ENCODE results near the gene CNTNAP5.

The CNTNAP5 gene

GRCh38 chr2:124560592-124561112, 535.6 kb downstream of the CNTNAP5 start:
- Histone ChIP-seq H3K4me1 (ENCODE audit: low read length) (no peaks in the 10 kb centered on the region), H3K79me2 (ENCODE audit: low read length) (no peaks in the 10 kb centered on the region), H3K9me3 (ENCODE audit: insufficient read depth, low read length) (no peaks in the 10 kb centered on the region), H3K4me3 (ENCODE audit: low read length) (no peak overlapping the region), H2AFZ (ENCODE audit: low read depth, low read length) (no peak overlapping the region), H3K9ac (ENCODE audit: low read length) (no peak overlapping the region), H3K36me3 (replicated peaks; ENCODE audit: low read depth, low read length) (no peaks in the 10 kb centered on the region), H3K27ac (ENCODE audit: low read length) (no peak overlapping the region), H3K4me2 (ENCODE audit: low read length) (no peak overlapping the region), H4K20me1 (ENCODE audit: insufficient read depth, low read length) (no peaks in the 10 kb centered on the region), H3K27me3 (ENCODE audit: low read depth, low read length) (no peaks in the 10 kb centered on the region)
- no peak for TF ChIP-seq CTCF (IDR thresholded peaks at IDR 0.05; ENCODE audit: low read depth, low read length)
- TF ChIP-seq EZH2phosphoT487 (IDR thresholded peaks at IDR 0.05; ENCODE audit: low read depth) = no peak

- H3K4me3 ChIP-seq (ENCODE audit: low read length) = no peak overlapping the region
- H3K4me2 ChIP-seq (ENCODE audit: low read length) = no peak overlapping the region
- no peaks in the 10 kb centered on the region for H3K4me1 ChIP-seq (ENCODE audit: low read length)
These were observed 536.4 kb downstream of the CNTNAP5 start for GRCh38 chr2:124561486-124561885.

GRCh38 chr2:124563426-124563825, 538.3 kb downstream of the CNTNAP5 start:
- H3K27me3 ChIP-seq (ENCODE audit: low read depth, low read length) = no peaks in the 10 kb centered on the region

More at GRCh38 chr2:124561486-124561885, 536.4 kb downstream of the CNTNAP5 start:
- no peaks in the 10 kb centered on the region for H3K9me3 ChIP-seq (ENCODE audit: insufficient read depth, low read length)
- H3K27me3 ChIP-seq (ENCODE audit: low read depth, low read length) = no peaks in the 10 kb centered on the region
- H3K36me3 ChIP-seq (replicated peaks; ENCODE audit: low read depth, low read length) = no peaks in the 10 kb centered on the region
- no peaks in the 10 kb centered on the region for H4K20me1 ChIP-seq (ENCODE audit: insufficient read depth, low read length)
- no peak for TF ChIP-seq CTCF (IDR thresholded peaks at IDR 0.05; ENCODE audit: low read depth, low read length)
- TF ChIP-seq EZH2phosphoT487 (IDR thresholded peaks at IDR 0.05; ENCODE audit: low read depth) = no peak
- H3K79me2 ChIP-seq (ENCODE audit: low read length) = no peaks in the 10 kb centered on the region
- no peak overlapping the region for H3K9ac ChIP-seq (ENCODE audit: low read length)
- H2AFZ ChIP-seq (ENCODE audit: low read depth, low read length) = no peak overlapping the region
- no peak overlapping the region for H3K27ac ChIP-seq (ENCODE audit: low read length)

GRCh38 chr2:124566518-124566970, 541.5 kb downstream of the CNTNAP5 start:
- no peaks in the 10 kb centered on the region for H3K4me1 ChIP-seq (ENCODE audit: low read length)
- H3K4me3 ChIP-seq (ENCODE audit: low read length) = no peak overlapping the region
- no peak overlapping the region for H3K27ac ChIP-seq (ENCODE audit: low read length)
- H3K27me3 ChIP-seq (ENCODE audit: low read depth, low read length) = no peaks in the 10 kb centered on the region
- H3K9me3 ChIP-seq (ENCODE audit: insufficient read depth, low read length) = no peaks in the 10 kb centered on the region
- no peaks in the 10 kb centered on the region for H4K20me1 ChIP-seq (ENCODE audit: insufficient read depth, low read length)
- H3K36me3 ChIP-seq (replicated peaks; ENCODE audit: low read depth, low read length) = no peaks in the 10 kb centered on the region
- H3K79me2 ChIP-seq (ENCODE audit: low read length) = no peaks in the 10 kb centered on the region
- no peak overlapping the region for H3K9ac ChIP-seq (ENCODE audit: low read length)
- H2AFZ ChIP-seq (ENCODE audit: low read depth, low read length) = no peak overlapping the region
- no peak overlapping the region for H3K4me2 ChIP-seq (ENCODE audit: low read length)
- TF ChIP-seq CTCF (IDR thresholded peaks at IDR 0.05; ENCODE audit: low read depth, low read length) = no peak
- TF ChIP-seq EZH2phosphoT487 (IDR thresholded peaks at IDR 0.05; ENCODE audit: low read depth) = no peak

More at GRCh38 chr2:124563426-124563825, 538.3 kb downstream of the CNTNAP5 start:
- no peak overlapping the region for H2AFZ ChIP-seq (ENCODE audit: low read depth, low read length)
- no peak overlapping the region for H3K4me3 ChIP-seq (ENCODE audit: low read length)
- H3K36me3 ChIP-seq (replicated peaks; ENCODE audit: low read depth, low read length) = no peaks in the 10 kb centered on the region
- no peak overlapping the region for H3K9ac ChIP-seq (ENCODE audit: low read length)
- no peaks in the 10 kb centered on the region for H4K20me1 ChIP-seq (ENCODE audit: insufficient read depth, low read length)
- H3K79me2 ChIP-seq (ENCODE audit: low read length) = no peaks in the 10 kb centered on the region
- no peak overlapping the region for H3K4me2 ChIP-seq (ENCODE audit: low read length)
- H3K9me3 ChIP-seq (ENCODE audit: insufficient read depth, low read length) = no peaks in the 10 kb centered on the region
- H3K27ac ChIP-seq (ENCODE audit: low read length) = no peak overlapping the region
- H3K4me1 ChIP-seq (ENCODE audit: low read length) = no peaks in the 10 kb centered on the region
- peak; percentile 37 for TF ChIP-seq CTCF (IDR thresholded peaks at IDR 0.05; ENCODE audit: low read depth, low read length)
- TF ChIP-seq EZH2phosphoT487 (IDR thresholded peaks at IDR 0.05; ENCODE audit: low read depth) = no peak
